HG03066 (cell line): ENCODE measurements around the gene GIN1.
"Not testable (repeated sequence)": the region's sequence is repeated elsewhere in the genome, so short reads cannot be mapped to it uniquely, and the experiment has no call there.

ENCODE experiments used
- ATAC-seq: cut with Tn5 transposase; IDR thresholded peaks from one replicate; pipeline ENCODE4 v1.9.1; 2021; ENCODE audit warnings: low read depth; ENCODE audit not compliant: unreplicated experiment

Gene GIN1

GRCh38 chr5:103111468-103111867, 8.5 kb downstream of the GIN1 start:
- ATAC-seq, result no peak

- ATAC-seq, result no peak
Measured at GRCh38 chr5:103110403-103110802, 9.5 kb downstream of the GIN1 start.

DNA sequence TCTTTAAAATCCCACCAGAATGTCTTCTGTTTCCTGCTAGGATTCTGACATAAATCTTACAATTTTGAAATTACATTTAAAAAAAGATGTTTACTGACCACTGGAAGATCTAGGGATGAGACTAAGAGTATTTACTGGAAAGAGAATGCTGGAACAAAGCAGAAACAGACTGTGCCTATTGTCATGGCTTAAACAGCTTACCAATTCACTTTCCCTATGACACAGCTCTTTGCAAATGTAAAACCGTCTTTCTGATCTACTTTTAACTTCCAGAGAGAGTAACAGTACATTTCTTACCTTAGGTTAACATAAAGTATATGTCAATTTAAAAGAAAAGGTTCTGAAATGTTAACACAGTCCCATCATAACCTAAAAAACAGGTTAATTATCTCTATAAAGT, 10.7 kb downstream of the GIN1 start:
- no peak for ATAC-seq

GRCh38 chr5:103108086-103108485, 11.9 kb downstream of the GIN1 start:
- no peak for ATAC-seq

GRCh38 chr5:103102234-103102633, 17.7 kb downstream of the GIN1 start:
- ATAC-seq, result no peak

- no peak for ATAC-seq
Measured at GRCh38 chr5:103101079-103101750, 18.7 kb downstream of the GIN1 start.

DNA sequence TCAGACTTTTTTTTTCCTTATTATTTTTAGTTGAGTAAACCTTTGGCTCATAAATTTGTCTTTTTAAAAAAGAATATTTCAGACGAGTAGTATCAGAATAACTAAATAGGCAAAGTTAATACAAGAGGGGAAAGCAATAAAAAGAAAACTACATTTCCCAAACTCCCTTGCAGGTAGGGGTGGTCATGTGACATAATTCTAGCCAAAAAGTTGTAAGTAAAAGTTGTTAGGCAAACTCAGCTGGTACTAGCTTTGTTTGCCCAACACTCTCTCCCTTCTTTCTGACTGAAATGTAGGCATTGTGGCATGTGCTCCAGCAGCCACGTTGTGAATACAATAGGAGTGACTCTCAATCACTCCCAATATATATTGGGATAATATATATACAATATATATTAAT, 20.9 kb downstream of the GIN1 start:
- no peak for ATAC-seq

DNA sequence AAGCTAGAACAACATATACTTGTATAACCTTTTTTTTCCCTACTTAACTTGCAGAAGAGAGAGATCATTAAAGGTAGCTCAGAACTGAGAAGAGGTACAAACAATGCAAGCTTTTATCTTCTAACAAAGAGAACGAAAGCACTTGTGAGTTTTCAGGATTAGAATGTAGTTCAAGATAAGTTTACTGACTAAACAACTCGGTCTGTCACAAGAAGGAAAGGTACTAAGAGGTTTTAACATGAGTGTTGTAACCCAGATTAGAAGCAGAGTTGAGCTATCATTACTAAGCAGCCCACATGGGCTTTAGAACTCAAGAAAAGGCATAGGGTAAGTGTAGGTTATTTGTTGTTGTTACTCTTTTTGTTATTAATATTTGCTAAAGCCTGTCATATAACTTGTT, 25.2 kb downstream of the GIN1 start:
- ATAC-seq, result no peak

DNA sequence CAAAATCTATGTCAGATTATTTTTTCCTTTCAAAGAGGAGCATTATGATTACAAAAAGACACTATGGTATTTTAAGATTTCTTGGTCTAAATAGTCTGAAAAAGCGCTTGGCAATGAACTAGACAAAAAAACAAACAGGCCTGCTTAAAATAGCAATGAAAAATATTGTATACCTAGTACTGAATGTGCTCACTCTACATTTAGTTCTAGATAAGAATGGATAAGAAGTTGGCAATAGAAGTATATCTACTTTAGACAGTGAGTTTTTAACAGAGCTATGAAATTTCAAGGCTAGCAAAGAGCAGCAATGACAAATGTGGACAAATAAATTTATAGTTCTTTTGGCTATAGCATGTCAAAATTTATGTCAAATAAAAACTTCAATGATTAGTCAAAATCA, 26.2 kb downstream of the GIN1 start:
- no peak for ATAC-seq

DNA sequence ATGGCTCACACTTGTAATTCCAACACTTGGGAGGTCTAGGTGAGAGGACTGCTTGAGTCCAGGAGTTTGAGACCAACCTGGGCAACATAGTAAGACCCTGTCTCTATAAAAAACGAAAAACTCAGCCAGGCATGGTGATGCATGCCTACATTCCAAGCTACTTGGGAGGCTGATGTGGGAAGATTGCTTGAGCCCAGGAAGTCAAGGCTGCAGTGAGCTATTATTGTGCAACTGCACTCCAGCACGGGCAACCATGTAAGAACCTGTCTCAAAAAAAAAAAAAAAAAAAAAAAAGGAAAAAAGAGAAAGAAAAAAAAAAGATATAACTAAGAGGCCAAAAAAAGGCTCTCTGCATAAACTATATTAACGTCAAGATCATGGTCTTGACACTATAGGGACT, 27.3 kb downstream of the GIN1 start:
- no peak for ATAC-seq

DNA sequence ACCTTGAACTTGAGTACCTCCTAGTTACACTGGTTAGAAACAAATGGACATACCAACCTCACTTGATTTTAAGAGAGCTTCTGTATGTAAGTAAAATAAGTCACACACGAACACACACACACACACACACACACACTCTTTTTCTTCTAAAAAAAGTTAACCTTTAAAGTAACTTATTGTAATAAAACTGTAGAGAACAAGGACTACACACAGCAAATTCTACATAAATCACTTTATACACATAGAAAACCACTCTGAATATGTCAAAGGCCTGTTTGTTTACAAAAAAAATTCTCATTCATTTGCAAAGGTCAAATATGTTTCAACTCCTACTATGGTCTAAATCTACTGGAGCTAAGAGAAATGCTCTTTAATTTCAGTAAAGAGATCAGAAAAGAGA, 29.1 kb downstream of the GIN1 start:
- no peak for ATAC-seq

DNA sequence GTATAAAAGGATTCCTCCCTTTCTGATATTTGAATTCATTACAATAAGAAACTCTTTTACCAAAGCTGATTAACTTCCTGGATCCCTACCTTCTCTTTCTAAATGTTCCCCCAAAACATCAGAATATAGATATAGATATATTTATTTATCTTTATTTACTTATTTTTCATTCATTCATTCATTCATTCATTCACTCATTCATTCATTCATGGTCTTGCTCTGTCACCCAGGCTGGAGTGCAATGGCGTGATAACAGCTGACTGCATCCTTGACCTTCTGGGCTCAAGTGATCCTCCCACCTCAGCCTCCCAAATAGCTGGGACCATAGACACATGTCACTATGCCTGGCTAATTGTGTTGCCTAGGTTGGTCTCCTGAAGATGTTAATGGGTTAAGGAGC, 30.7 kb downstream of the GIN1 start:
- no peak for ATAC-seq

DNA sequence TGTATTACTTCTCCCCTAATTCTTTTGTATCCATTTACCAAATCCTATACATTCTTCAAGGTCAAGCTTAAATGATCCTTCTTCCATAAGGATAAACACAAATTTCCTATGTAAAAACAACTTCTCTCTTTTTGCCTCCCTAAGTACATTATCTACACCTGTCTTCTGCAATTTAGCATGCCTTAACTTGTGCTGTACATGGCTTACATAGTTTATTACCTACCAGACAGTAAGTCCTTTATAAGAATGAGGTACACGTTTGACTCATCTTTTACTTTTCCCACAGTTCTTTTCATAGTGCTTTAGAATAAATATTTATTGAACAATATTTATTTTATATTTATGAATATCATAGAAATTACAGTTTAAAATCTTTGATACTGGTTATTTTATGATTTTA, 33.4 kb downstream of the GIN1 start:
- ATAC-seq, result no peak

DNA sequence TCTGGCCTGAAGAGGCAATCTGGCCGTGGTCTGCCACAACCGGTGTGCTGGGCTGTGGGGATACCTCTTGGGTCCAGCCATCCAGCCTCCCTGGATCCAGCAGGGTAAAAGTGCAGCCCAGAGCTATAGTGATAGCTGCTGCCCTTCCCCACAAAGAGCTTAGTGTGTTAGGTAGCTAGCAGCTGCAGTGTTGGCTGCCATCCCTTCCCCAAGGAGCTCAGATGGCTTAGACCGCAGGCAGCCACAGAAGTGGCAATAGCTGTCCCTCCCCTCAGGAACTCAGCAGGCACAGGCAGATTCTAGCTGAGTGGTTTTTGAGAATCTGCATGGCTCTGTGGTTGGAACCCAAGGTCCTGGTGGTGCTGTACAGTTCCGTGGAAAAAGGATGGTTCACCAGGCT, 40.1 kb downstream of the GIN1 start:
- ATAC-seq, result no peak

DNA sequence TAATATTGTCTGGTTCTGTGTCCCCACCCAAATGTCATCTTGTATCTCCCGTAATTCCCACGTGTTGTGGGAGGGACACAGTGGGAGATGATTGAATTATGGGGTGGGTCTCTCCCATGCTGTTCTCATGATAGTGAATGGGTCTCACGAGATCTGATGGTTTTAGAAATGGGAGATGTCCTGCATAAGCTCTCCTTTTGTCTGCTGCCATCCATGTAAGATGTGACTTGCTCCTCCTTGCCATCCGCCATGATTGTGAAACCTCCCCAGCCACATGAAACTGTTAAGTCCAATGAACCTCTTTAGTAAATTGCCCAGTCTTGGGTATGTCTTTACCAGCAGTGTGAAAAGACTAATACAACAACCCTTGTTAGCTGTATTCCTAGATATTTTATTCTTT, 44.5 kb downstream of the GIN1 start:
- ATAC-seq, result no peak

- ATAC-seq, result not testable (repeated sequence)
Measured at GRCh38 chr5:103073500-103073899, 46.4 kb downstream of the GIN1 start.

DNA sequence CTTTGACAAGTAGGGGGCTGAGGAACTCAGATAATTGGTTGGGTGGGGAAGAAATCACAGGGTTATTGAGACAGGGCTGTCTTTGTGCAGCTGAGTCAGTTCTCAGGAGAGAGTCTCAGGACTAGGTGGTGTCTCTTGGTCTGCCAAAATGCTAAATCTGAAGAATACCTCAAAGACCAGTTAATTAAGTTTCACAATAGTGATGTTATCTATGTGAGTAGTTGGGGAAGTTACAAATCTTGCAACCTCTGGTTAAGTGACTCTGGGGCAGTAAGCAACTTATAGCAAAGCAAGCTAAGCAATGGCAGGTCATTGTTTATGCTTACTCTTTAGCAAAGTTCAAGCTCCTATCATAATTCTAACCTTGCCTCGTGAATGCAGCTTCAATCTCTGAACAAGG, 53.6 kb downstream of the GIN1 start:
- ATAC-seq, result no peak

GRCh38 chr5:103060424-103060954, 59.4 kb downstream of the GIN1 start:
- ATAC-seq, result no peak

- ATAC-seq, result no peak
Measured at GRCh38 chr5:103059525-103059924, 60.4 kb downstream of the GIN1 start.

DNA sequence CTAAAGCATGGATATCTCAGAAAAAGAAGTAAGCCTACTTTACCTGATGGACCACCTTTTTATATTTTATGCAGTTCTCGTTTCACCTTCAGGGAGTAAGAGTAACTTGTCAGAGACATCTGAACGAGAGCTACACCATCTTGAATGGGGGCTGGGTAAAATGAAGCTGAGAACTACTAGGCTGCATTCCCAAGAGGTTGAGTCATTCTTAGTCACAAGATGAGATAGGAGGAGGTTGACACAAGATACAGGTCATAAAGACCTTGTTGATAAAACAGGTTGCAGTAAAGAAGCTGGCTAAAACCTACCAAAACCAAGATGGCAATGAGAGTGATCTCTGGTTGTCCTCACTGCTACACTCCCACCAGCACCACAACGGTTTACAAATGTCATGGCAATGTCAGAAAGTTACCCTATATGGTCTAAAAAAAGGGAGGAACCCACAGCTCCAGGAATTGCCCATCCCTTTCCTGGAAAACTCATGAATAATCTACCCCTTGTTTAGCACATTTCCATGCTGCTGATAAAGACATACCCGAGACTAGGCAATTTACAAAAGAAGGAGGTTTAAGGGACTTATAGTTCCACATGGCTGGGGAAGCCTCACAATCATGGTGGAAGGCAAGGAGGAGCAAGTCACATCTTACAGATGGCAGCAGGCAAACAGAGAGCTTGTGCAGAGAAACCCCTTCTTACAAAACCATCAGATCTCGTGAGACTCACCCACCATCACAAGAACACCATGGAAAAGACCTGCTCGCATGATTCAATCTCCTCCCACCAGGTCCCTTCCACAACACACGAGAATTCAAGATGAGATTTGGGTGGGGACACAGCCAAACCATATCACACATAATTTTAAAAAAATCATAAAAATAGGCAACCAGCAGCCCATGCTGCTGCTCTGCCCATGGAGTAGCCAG, 62.5 kb downstream of the GIN1 start:
- ATAC-seq, result no peak

DNA sequence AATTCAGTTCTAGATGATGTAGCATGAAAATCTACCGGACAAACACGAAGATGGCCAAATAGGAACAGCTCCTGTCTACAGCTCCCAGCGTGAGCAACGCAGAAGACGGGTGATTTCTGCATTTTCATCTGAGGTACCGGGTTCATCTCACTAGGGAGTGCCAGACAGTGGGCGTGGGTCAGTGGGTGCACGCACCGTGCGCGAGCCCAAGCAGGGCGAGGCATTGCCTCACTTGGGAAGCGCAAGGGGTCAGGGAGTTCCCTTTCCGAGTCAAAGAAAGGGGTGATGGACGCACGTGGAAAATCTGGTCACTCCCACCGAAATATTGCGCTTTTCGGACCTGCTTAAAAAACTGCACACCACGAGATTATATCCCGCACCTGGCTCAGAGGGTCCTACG, 73.2 kb downstream of the GIN1 start:
- not testable (repeated sequence) for ATAC-seq
